ENCODE data around the gene COX7A2L.

COX7A2L gene

GRCh38 chr2:42364658-42365057 lies 3.6 kb upstream of the COX7A2L start:
- H3K4me1 ChIP-seq (ENCODE audit: control insufficient read depth in 1 of 2, insufficient read depth in 1 of 2, low read depth in 1 of 2, low read length in 1 of 2), result peaks cover 17 to 19% of the 10 kb centered on the region in 2 experiments
- H3K27ac ChIP-seq, result no peak overlapping the region
- no peaks in the 10 kb centered on the region for H3K36me3 ChIP-seq
- peaks cover 29% of the 10 kb centered on the region for H3K27me3 ChIP-seq
- no peak for TF ChIP-seq CTCF (IDR thresholded peaks at IDR 0.05)
- no peak overlapping the region for H3K4me3 ChIP-seq (ENCODE audit: low read depth in 1 of 2, low read length in 1 of 2)
- H3K9me3 ChIP-seq, result no peaks in the 10 kb centered on the region

- Histone ChIP-seq H3K9me3 (no peaks in the 10 kb centered on the region), H3K27me3 (peaks cover 29% of the 10 kb centered on the region), H3K4me1 (ENCODE audit: control insufficient read depth in 1 of 2, insufficient read depth in 1 of 2, low read depth in 1 of 2, low read length in 1 of 2) (peaks cover 29 to 31% of the 10 kb centered on the region in 2 experiments), H3K27ac (no peak overlapping the region), H3K36me3 (no peaks in the 10 kb centered on the region), H3K4me3 (ENCODE audit: low read depth in 1 of 2, low read length in 1 of 2) (no peak overlapping the region)
- no peak for TF ChIP-seq CTCF (IDR thresholded peaks at IDR 0.05)
Observed at GRCh38 chr2:42363413-42363812, 2.4 kb upstream of the COX7A2L start.

- no peak for TF ChIP-seq CTCF (IDR thresholded peaks at IDR 0.05)
- peak overlapping the region; percentile 92 for H3K27ac ChIP-seq
- H3K36me3 ChIP-seq, result no peaks in the 10 kb centered on the region
- H3K4me1 ChIP-seq (ENCODE audit: control insufficient read depth in 1 of 2, insufficient read depth in 1 of 2, low read depth in 1 of 2, low read length in 1 of 2), result peaks cover 40 to 43% of the 10 kb centered on the region in 2 experiments
- peak overlapping the region; percentile 79 to 94 for H3K4me3 ChIP-seq (ENCODE audit: low read depth in 1 of 2, low read length in 1 of 2)
- no peaks in the 10 kb centered on the region for H3K9me3 ChIP-seq
- peaks cover 20% of the 10 kb centered on the region for H3K27me3 ChIP-seq
Observed at GRCh38 chr2:42361728-42362283, 789 bp upstream of the COX7A2L start.

GRCh38 chr2:42360493-42360889 lies 526 bp downstream of the COX7A2L start:
- Histone ChIP-seq H3K27me3 (peaks cover 17% of the 10 kb centered on the region), H3K4me3 (ENCODE audit: low read depth in 1 of 2, low read length in 1 of 2) (peak overlapping the region; percentile 79 to 94), H3K27ac (peak overlapping the region; percentile 92), H3K4me1 (ENCODE audit: control insufficient read depth in 1 of 2, insufficient read depth in 1 of 2, low read depth in 1 of 2, low read length in 1 of 2) (peaks cover 40 to 43% of the 10 kb centered on the region in 2 experiments), H3K36me3 (no peaks in the 10 kb centered on the region), H3K9me3 (no peaks in the 10 kb centered on the region)
- no peak for TF ChIP-seq CTCF (IDR thresholded peaks at IDR 0.05)

GRCh38 chr2:42359965-42360483 lies 993 bp downstream of the COX7A2L start:
- H3K4me1 ChIP-seq (ENCODE audit: control insufficient read depth in 1 of 2, insufficient read depth in 1 of 2, low read depth in 1 of 2, low read length in 1 of 2), result peaks cover 42 to 46% of the 10 kb centered on the region in 2 experiments

More at GRCh38 chr2:42359965-42360483, 993 bp downstream of the COX7A2L start:
- Histone ChIP-seq H3K27me3 (peaks cover 13% of the 10 kb centered on the region), H3K9me3 (no peaks in the 10 kb centered on the region), H3K4me3 (ENCODE audit: low read depth in 1 of 2, low read length in 1 of 2) (peak overlapping the region; percentile 79 to 94), H3K27ac (peak overlapping the region; percentile 92), H3K36me3 (no peaks in the 10 kb centered on the region)
- no peak for TF ChIP-seq CTCF (IDR thresholded peaks at IDR 0.05)
